H1 (cell line): ENCODE results near the gene SLC44A1. TPM values are rescaled to one million over a fixed set of nuclear protein-coding genes. Genes with fewer than 3 reads are reported as not detected.

Source experiments
- CTCF ChIA-PET: fragments of 300-600 bp; sonication (Branson Sonifier 250); formaldehyde crosslinking; loops from one replicate; lab custom pipeline; 2021; ENCODE audit not compliant: partially characterized antibody; lab: Charles Lee
- POLR2A ChIA-PET: fragments of 300-600 bp; sonication (Branson Sonifier 250); formaldehyde crosslinking; loops from one replicate; lab custom pipeline; 2021; ENCODE audit warnings: inconsistent platforms; ENCODE audit not compliant: partially characterized antibody; lab: Charles Lee
- DNase-seq, 2 experiments: peaks; one replicate each; pipeline versions ENCODE4 v3.0.0 to v3.0.0-alpha.2; 2010 to 2022; ENCODE audit warnings: low spot score in 2 of 2, low read depth in 1 of 2, mixed read lengths in 1 of 2
- FAIRE-seq: peaks from 2 replicates; lab custom pipeline; 2011; peaks lifted over from hg19 to GRCh38; lab: Jason Lieb, UNC
- H2AFZ ChIP-seq: 2 replicates; pipeline ENCODE4 v1.8.1; 2012; ENCODE audit warnings: low read length, inconsistent platforms
- H2AK5ac ChIP-seq: 2 replicates; pipeline ENCODE4 v1.6.1; 2013; ENCODE audit warnings: low read depth, low read length
- H2BK120ac ChIP-seq: replicated peaks from 2 replicates; pipeline ENCODE3; 2013; ENCODE audit warnings: low read depth, low read length, inconsistent platforms
- H2BK12ac ChIP-seq: 2 replicates; pipeline ENCODE4 v1.6.1; 2013; ENCODE audit warnings: low read depth, low read length
- H2BK15ac ChIP-seq: 2 replicates; pipeline ENCODE4 v1.6.1; 2013; ENCODE audit warnings: low read length
- H2BK20ac ChIP-seq: 2 replicates; pipeline ENCODE4 v1.6.1; 2013; ENCODE audit warnings: low read length
- H2BK5ac ChIP-seq: 2 replicates; pipeline ENCODE4 v1.6.1; 2013; ENCODE audit warnings: low read depth, low read length
- H3K14ac ChIP-seq: 2 replicates; pipeline ENCODE4 v1.6.1; 2013; ENCODE audit warnings: inconsistent platforms; ENCODE audit not compliant: insufficient read length
- H3K18ac ChIP-seq: 2 replicates; pipeline ENCODE4 v1.6.1; 2013; ENCODE audit warnings: low read length; ENCODE audit errors: extremely low read depth
- H3K23ac ChIP-seq: 2 replicates; pipeline ENCODE4 v1.6.1; 2013; ENCODE audit warnings: inconsistent platforms; ENCODE audit not compliant: insufficient read length
- H3K23me2 ChIP-seq: 2 replicates; pipeline ENCODE4 v1.6.1; 2013; ENCODE audit warnings: low read depth, low read length
- H3K27ac ChIP-seq: 2 replicates; pipeline ENCODE4 v1.6.1; 2011; ENCODE audit warnings: low read depth, low read length, inconsistent platforms
- H3K27me3 ChIP-seq, 4 experiments: replicated peaks in 1 of 4; 1 replicate in 1 of 4; 2 replicates in 3 of 4; pipeline versions ENCODE4 v1.6.1 to v1.8.1; 2011 to 2013; ENCODE audit warnings: low read length in 3 of 4, mild to moderate bottlenecking in 3 of 4, inconsistent platforms in 2 of 4, mixed read lengths in 2 of 4, moderate library complexity in 1 of 4; ENCODE audit not compliant: control insufficient read depth in 3 of 4, insufficient read depth in 3 of 4; ENCODE audit errors: extremely low read depth in 1 of 4
- H3K36me3 ChIP-seq, 4 experiments: 2 replicates each; pipeline versions ENCODE4 v1.6.1 to v1.8.1; 2011 to 2013; ENCODE audit warnings: mild to moderate bottlenecking in 4 of 4, low read length in 3 of 4, moderate library complexity in 2 of 4, control low read depth in 1 of 4, inconsistent platforms in 1 of 4; ENCODE audit not compliant: insufficient read depth in 4 of 4, control insufficient read depth in 2 of 4
- H3K4ac ChIP-seq: replicated peaks from 2 replicates; pipeline ENCODE3; 2013; ENCODE audit warnings: low read length, low read depth, mixed read lengths, inconsistent platforms; ENCODE audit not compliant: insufficient read length
- H3K4me1 ChIP-seq, 4 experiments: replicated peaks in 1 of 4; 1 replicate in 1 of 4; 2 replicates in 3 of 4; pipeline versions ENCODE4 v1.6.1 to v1.8.1; 2011 to 2013; ENCODE audit warnings: low read length in 3 of 4, inconsistent platforms in 2 of 4, mixed read lengths in 1 of 4; ENCODE audit not compliant: insufficient read depth in 4 of 4, control insufficient read depth in 3 of 4
- H3K4me2 ChIP-seq, 2 experiments: 2 replicates each; pipeline versions ENCODE4 v1.6.1 to v1.8.1; 2011 to 2013; ENCODE audit warnings: low read depth in 2 of 2, low read length in 2 of 2, control low read depth in 1 of 2, inconsistent platforms in 1 of 2, mild to moderate bottlenecking in 1 of 2; ENCODE audit not compliant: insufficient read depth in 1 of 2
- H3K4me3 ChIP-seq, 4 experiments: fragments of 200-600, 300-600 bp in 1 of 4; sonication (generic), shearing (Covaris generic), sonication (Bioruptor Twin) in 1 of 4; 2 replicates each; pipeline versions ENCODE4 v1.5.1 to v1.8.1; 2011 to 2016; ENCODE audit warnings: low read length in 4 of 4, low read depth in 3 of 4, control low read depth in 2 of 4, inconsistent platforms in 2 of 4, mild to moderate bottlenecking in 2 of 4, mixed read lengths in 1 of 4, moderate library complexity in 1 of 4; ENCODE audit not compliant: insufficient read depth in 2 of 4; ENCODE audit errors: extremely low read depth in 1 of 4
- H3K56ac ChIP-seq: replicated peaks from 2 replicates; pipeline ENCODE3; 2013; ENCODE audit warnings: low read depth, mild to moderate bottlenecking, mixed read lengths, low read length, inconsistent platforms; ENCODE audit not compliant: insufficient read length
- H3K79me1 ChIP-seq: 2 replicates; pipeline ENCODE4 v1.6.1; 2013; ENCODE audit warnings: low read depth, low read length, control low read depth
- H3K79me2 ChIP-seq, 2 experiments: 2 replicates each; pipeline versions ENCODE4 v1.6.1 to v1.8.1; 2012 to 2013; ENCODE audit warnings: low read length in 2 of 2, mild to moderate bottlenecking in 2 of 2, inconsistent platforms in 1 of 2; ENCODE audit not compliant: insufficient read depth in 2 of 2, control insufficient read depth in 1 of 2
- H3K9ac ChIP-seq, 4 experiments: replicated peaks in 1 of 4; 1 replicate in 1 of 4; 2 replicates in 3 of 4; pipeline versions ENCODE4 v1.6.1 to v1.8.1; 2011 to 2013; ENCODE audit warnings: low read depth in 3 of 4, low read length in 3 of 4, control low read depth in 2 of 4, mild to moderate bottlenecking in 2 of 4, moderate library complexity in 2 of 4, inconsistent platforms in 1 of 4; ENCODE audit errors: extremely low read depth in 1 of 4
- H3K9me3 ChIP-seq, 2 experiments: 2 replicates each; pipeline versions ENCODE4 v1.6.1 to v1.8.1; 2012 to 2013; ENCODE audit warnings: mild to moderate bottlenecking in 2 of 2, moderate library complexity in 2 of 2, control low read depth in 1 of 2, inconsistent platforms in 1 of 2, low read depth in 1 of 2, low read length in 1 of 2, mixed read lengths in 1 of 2; ENCODE audit not compliant: insufficient read depth in 2 of 2
- H4K20me1 ChIP-seq, 2 experiments: replicated peaks in 1 of 2; 2 replicates each; pipeline versions ENCODE3 to v1.8.1; 2011 to 2013; ENCODE audit warnings: inconsistent platforms in 2 of 2, low read length in 2 of 2, mild to moderate bottlenecking in 1 of 2; ENCODE audit not compliant: insufficient read depth in 2 of 2, control insufficient read depth in 1 of 2
- H4K5ac ChIP-seq: 2 replicates; pipeline ENCODE4 v1.6.1; 2013; ENCODE audit warnings: low read length, low read depth, mixed read lengths, inconsistent platforms; ENCODE audit not compliant: insufficient read length
- H4K8ac ChIP-seq: 2 replicates; pipeline ENCODE4 v1.8.0; 2013; ENCODE audit warnings: mild to moderate bottlenecking, moderate library complexity, low read length, inconsistent platforms; ENCODE audit not compliant: insufficient read depth; ENCODE audit errors: extremely low read depth
- H4K91ac ChIP-seq: replicated peaks from 2 replicates; pipeline ENCODE3; 2013; ENCODE audit warnings: low read length, mixed read lengths, inconsistent platforms; ENCODE audit not compliant: insufficient read length
- CTBP2 ChIP-seq: IDR thresholded peaks from 2 replicates; pipeline ENCODE4 v1.7.0; 2011; ENCODE audit warnings: borderline replicate concordance, mild to moderate bottlenecking, moderate library complexity, mixed read lengths, low read length; ENCODE audit not compliant: insufficient read depth, insufficient read length
- TAF7 ChIP-seq: optimal IDR thresholded peaks from 2 replicates; pipeline ENCODE3; 2011; ENCODE audit warnings: low read depth, mild to moderate bottlenecking, inconsistent platforms, low read length, moderate library complexity, borderline replicate concordance
- WGBS, 2 experiments: shearing (Covaris generic) in 1 of 2; methylation state at CpG; one replicate each; pipeline versions ENCODE4 v1.1.6 to v1.1.7; 2013 to 2015; ENCODE audit warnings: low lambda C conversion rate in 2 of 2, mixed read lengths in 2 of 2, inconsistent platforms in 1 of 2, low coverage in 1 of 2, missing lambda C conversion rate in 1 of 2; ENCODE audit not compliant: insufficient replicate concordance in 2 of 2, insufficient coverage in 1 of 2, insufficient read length in 1 of 2; ENCODE audit errors: extremely low coverage in 1 of 2, missing lambda C conversion rate in 1 of 2; 5-methylcytosine and 5-hydroxymethylcytosine counted together
- polyA plus RNA-seq, 7 experiments: library from polyadenylated mRNA; depleted of rRNA in 3 of 7; stranded (reverse) in 5 of 7; unstranded in 2 of 7; fragments of >200 nt in 5 of 7; fragments of 200-250 nt in 2 of 7; gene quantifications; 1 replicate in 5 of 7; 2 replicates in 1 of 7; 4 replicates in 1 of 7; pipeline versions ENCODE4 v1.2.1 to v1.2.3, GENCODE V29; 2011 to 2013; ENCODE audit warnings: missing spikeins in 2 of 7, mixed read lengths in 2 of 7
- total RNA-seq: library from RNA; stranded (reverse); fragmentation: NEBNext Ultra II Directional; extraction: Animal tissue kit (Norgen Biotek cat#: 25700); gene quantifications from 2 replicates; pipeline ENCODE4 v1.2.1, GENCODE V29; 2021

The SLC44A1 gene
- total and polyA plus RNA-seq, 2 of the 8 experiments (the other 6 are each of a cell fraction or from before 2014, with no cell fraction given), result 30.5 to 71.2 TPM

DNA sequence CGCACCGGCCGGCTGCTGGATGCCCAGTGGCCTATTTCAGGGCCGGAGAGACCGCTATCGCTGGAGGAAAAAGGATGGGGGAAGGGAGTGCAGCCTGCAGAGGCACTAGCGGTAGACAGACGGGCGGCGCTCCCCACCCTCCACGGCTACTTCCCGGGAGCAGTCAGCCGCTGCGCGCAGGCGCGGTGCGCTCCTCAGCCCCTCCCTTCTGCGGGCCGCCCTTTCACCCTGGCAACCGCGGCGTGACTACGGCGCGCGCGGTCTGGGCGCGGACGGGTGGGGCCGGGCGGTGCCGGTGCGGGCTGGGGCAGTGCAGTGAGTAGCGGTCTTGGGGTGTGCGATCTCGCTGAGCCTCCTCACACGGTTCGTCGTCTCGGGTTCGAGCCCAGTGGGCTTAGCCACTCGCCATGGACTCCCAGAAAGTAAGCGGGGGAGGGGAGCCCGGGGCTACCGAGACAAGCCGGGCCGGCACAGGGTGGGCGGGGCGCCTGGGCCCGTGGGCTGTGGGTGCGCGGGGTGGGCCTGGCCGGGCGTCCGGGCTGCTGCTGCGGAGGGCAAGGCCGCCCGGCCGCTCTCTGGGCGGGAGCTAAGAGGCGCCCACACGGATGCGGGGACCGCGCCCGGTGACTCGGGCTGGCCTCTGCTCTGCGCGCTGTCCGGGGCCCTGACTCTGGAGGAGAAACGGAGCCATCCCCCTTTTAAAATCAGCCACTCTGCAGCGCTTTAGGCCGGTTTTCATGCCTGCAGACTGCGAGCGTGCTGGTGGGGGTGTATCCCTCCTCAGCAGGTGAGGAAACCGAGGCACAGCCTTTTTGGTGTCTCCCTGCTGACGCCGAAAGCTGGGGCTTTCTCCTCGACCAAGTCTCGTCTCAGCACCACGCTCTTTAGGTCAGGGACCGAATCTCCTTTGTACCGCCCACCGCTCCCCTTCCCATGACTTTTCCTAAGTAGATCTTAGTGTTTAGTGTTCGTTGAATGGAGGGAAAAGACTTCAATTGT lies 203.7 kb downstream of the SLC44A1 start, which contains the start of gene FSD1L:
Gene FSD1L, plus strand, starts transcription at position 221 of the 999 bp plus-strand sequence. Its CDS starts 187 bp downstream, at position 408.
- H3K4me1 ChIP-seq, result peaks cover 0 to 5% (median 3%) of the 10 kb centered on the region in 4 experiments; a peak in 1 of 7 replicates
- no peaks in the 10 kb centered on the region for H3K79me1 ChIP-seq
- peak within 1 kb of the TSS; percentile 89; the same call in 1 of the 2 replicates for H2BK5ac ChIP-seq
- H3K4ac ChIP-seq, result peak within 1 kb of the TSS; percentile 88
- peak within 1 kb of the TSS; percentile 57; the same call in 1 of the 2 replicates for H3K27ac ChIP-seq
- FAIRE-seq, result peak; percentile 7
- H3K4me3 ChIP-seq, result peak within 1 kb of the TSS; percentile 63 to 81 (median 76)
- H2AFZ ChIP-seq, result peak within 1 kb of the TSS; percentile 78; the same call in 1 of the 2 replicates
- H4K91ac ChIP-seq, result peak within 1 kb of the TSS; percentile 82
- peak within 1 kb of the TSS; percentile 54; the same call in 1 of the 2 replicates for H2BK15ac ChIP-seq
- peak within 1 kb of the TSS; percentile 85 for H4K5ac ChIP-seq
- H2BK20ac ChIP-seq, result no peak within 1 kb of the TSS
- H3K9me3 ChIP-seq, result no peaks in the 10 kb centered on the region
- peak within 1 kb of the TSS; percentile 67 to 88 for H3K4me2 ChIP-seq
- H2AK5ac ChIP-seq, result no peak within 1 kb of the TSS
- peak within 1 kb of the TSS; percentile 82 for H4K8ac ChIP-seq
- H4K20me1 ChIP-seq, result peaks cover 0 to 2% of the 10 kb centered on the region in 2 experiments
- no peak within 1 kb of the TSS for H2BK120ac ChIP-seq
- peaks cover 9% of the 10 kb centered on the region for H3K23me2 ChIP-seq
- no peaks in the 10 kb centered on the region for H3K27me3 ChIP-seq
- CTCF ChIA-PET, result interaction anchor here (1.0 to 1.2 kb wide), 2 partner anchors 13 to 27 kb away, joined by 3 to 5 read pairs; no protein-coding TSS in a partner anchor
- 1% methylated on average over 59 of the region's 87 CpGs; no CpG with 5 or more reads in 1 of the 2 experiments for WGBS, 2 experiments
- no peak within 1 kb of the TSS for H3K23ac ChIP-seq
- DNase-seq, result peak; percentile 65 to 89
- H2BK12ac ChIP-seq, result peak within 1 kb of the TSS; percentile 42; the same call in 1 of the 2 replicates
- H3K9ac ChIP-seq, result peak within 1 kb of the TSS; percentile 76 to 82 (median 78)
- peaks cover 0 to 33% of the 10 kb centered on the region in 2 experiments; a peak in 3 of 4 replicates for H3K79me2 ChIP-seq
- POLR2A ChIA-PET, result interaction anchor here (0.7 to 0.8 kb wide), 2 partner anchors 11 to 52 kb away, joined by 3 read pairs; no protein-coding TSS in a partner anchor
- H3K36me3 ChIP-seq, result no peaks in the 10 kb centered on the region
- H3K18ac ChIP-seq, result peak within 1 kb of the TSS; percentile 84
- no peak within 1 kb of the TSS for H3K14ac ChIP-seq
- H3K56ac ChIP-seq, result peak within 1 kb of the TSS; percentile 75
- TF ChIP-seq TAF7, result no peak
- no peak for TF ChIP-seq CTBP2
